Heart left ventricle (tissue), 16 donors: ENCODE results near the gene ARMH4. TPM values are rescaled to one million over a fixed set of nuclear protein-coding genes. Genes with fewer than 3 reads are reported as not detected.

ENCODE experiments used
- ATAC-seq, 4 donors: fragments of 200-7000 bp; cut with Tn5 transposase; one replicate each; pipeline ENCODE4 v1.9.1; 2020 to 2022; ENCODE audit warnings: moderate library complexity in 4 of 4, mild to moderate bottlenecking in 3 of 4, moderate number of reproducible peaks in 1 of 4
- DNase-seq, 5 donors: peaks; one replicate each; pipeline ENCODE4 v3.0.0-alpha.2; 2020
- H3K27ac ChIP-seq, 12 donors: fragments of 200-600 bp; sonication (generic) in 4 of 12; one replicate each; pipeline versions ENCODE4 v1.5.0 to v1.8.0; 2016 to 2022; ENCODE audit warnings: mild to moderate bottlenecking in 2 of 12
- H3K27me3 ChIP-seq, 9 donors: fragments of 200-600 bp; sonication (generic) in 2 of 9; one replicate each; pipeline versions ENCODE4 v1.5.1 to v1.8.0; 2016 to 2022; ENCODE audit warnings: mild to moderate bottlenecking in 3 of 9
- H3K36me3 ChIP-seq, 9 donors: fragments of 200-600 bp; sonication (generic) in 2 of 9; one replicate each; pipeline versions ENCODE4 v1.5.0 to v1.8.0; 2018 to 2022; ENCODE audit warnings: mild to moderate bottlenecking in 2 of 9
- H3K4me1 ChIP-seq, 12 donors: fragments of 200-600 bp; sonication (generic) in 4 of 12; one replicate each; pipeline versions ENCODE4 v1.5.0 to v1.8.0; 2016 to 2022; ENCODE audit warnings: mild to moderate bottlenecking in 3 of 12
- H3K4me3 ChIP-seq, 12 donors: fragments of 200-600 bp; sonication (generic) in 4 of 12; one replicate each; pipeline versions ENCODE4 v1.5.0 to v1.8.0; 2017 to 2022; ENCODE audit warnings: mild to moderate bottlenecking in 9 of 12, moderate library complexity in 4 of 12
- H3K9me3 ChIP-seq, 12 donors: fragments of 200-600 bp; sonication (generic) in 4 of 12; one replicate each; pipeline versions ENCODE4 v1.5.0 to v1.8.0; 2016 to 2022; ENCODE audit warnings: mild to moderate bottlenecking in 1 of 12
- POLR2A ChIP-seq, 2 donors: fragments of 450-650 bp; IDR thresholded peaks; one replicate each; pipeline ENCODE4 v1.6.1; 2017; ENCODE audit warnings: antibody characterized with exemption in 2 of 2, mild to moderate bottlenecking in 2 of 2, moderate library complexity in 2 of 2
- WGBS, 4 donors: extraction: QIAGEN DNeasy Blood & Tissue Kit in 2 of 4; methylation state at CpG; one replicate each; pipeline versions ENCODE4 v1.1.5 to v1.1.7; 2013 to 2018; 5-methylcytosine and 5-hydroxymethylcytosine counted together
- intact Hi-C, 10 donors: fragments of 100-400 bp; cut with DNase I; formaldehyde crosslinking; loops; one replicate each; pipeline versions ENCODE4 v1.11.1 to v1.14.2; 2022
- polyA plus RNA-seq, 2 donors: library from polyadenylated mRNA; stranded (reverse); fragments of 200-250 nt; gene quantifications; one replicate each; pipeline ENCODE4 v1.2.3, GENCODE V29; 2013
- total RNA-seq, 9 donors: library from RNA; depleted of rRNA in 2 of 9; stranded (reverse); fragments of >200 nt in 2 of 9; fragmentation: NEBNext Ultra II Directional in 3 of 9; extraction: Animal tissue kit (Norgen Biotek cat#: 25700) in 3 of 9; gene quantifications; one replicate each; pipeline versions ENCODE4 v1.1.0 to v1.2.4, GENCODE V29; 2016 to 2023
- TF ChIP-seq, protein P1 (sequence below), 12 donors: fragments of 200-600 bp; sonication (generic) in 4 of 12; IDR thresholded peaks; one replicate each; pipeline versions ENCODE4 v1.5.0 to v1.8.0; 2018 to 2022; ENCODE audit warnings: antibody characterized with exemption in 12 of 12, mild to moderate bottlenecking in 5 of 12
- donor health status: ischemic (EF 13 %, LVEDD 7.1; RV severe dilation, severe dysfunction).
- donor health status: healthy with polysubstance abuse.
- donor health status: DM: no; HTN: yes; CAD: no.
- donor health status: DM: no; HTN: no; CAD: no.
- donor health status: ischemic (EF 25% LVEDD 6.9; RV normal size, moderate dysfunction).
- donor health status: ischemic (EF 25% LVEDD 5.7; RV mildly dilated, moderate dysfunction).
- donor health status: healthy.
- donor health status: DM: yes; HTN: yes; CAD: no.
- donor health status: ischemic (EF 35%, LVEDD 5.7; RV mildly dilated, moderate dysfunction).
- donor health status: nonischemic (EF 11% LVEDD 7.7; RV severe dilation, severe dysfunction).
- donor health status: DM: yes; HTN: yes; CAD: no.
- donor health status: PGD.
- donor health status: ischemic (EF 29% LVEDD 5.4; RV normal size, mild dysfunction).
- donor health status: nonischemic (EF 23%, LVEDD 6.1; RV moderate dilation, normal function).

ARMH4 gene
- total and polyA plus RNA-seq, 11 donors, result 1.8 to 13.4 (median 9.7) TPM

DNA sequence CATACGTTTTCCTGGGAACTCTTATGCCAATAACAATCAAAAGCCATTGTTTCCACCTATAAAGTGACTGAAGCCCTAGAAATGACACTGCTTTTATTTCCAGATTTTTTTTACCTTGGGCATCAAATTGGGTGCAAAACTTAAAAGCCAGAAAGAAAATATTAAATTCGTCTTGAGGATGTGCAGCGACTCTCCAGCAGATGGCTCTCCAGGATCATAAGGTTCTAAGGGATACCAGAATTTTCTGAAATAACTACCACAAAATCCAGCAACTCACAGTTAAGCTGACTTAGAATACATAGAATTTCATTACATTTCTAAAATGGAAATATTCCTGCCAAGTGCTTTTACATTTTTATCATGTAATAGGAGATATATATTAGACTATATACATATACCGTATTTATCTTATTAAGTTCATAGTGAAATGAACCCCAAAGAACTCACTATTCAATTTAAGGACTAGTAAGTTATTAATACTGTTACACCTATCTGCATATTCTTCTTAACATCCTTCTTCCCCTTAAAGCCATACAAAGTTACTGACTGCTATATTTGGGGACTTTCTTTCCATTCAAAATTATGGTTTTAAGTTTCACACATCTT lies 44.0 kb downstream of the ARMH4 start:
- peak in 1 of 4 donors; percentile 39 for ATAC-seq
- Histone ChIP-seq H3K4me1 (peaks cover 0 to 17% (median 6%) of the 10 kb centered on the region in 12 donors), H3K9me3 (peaks cover 0 to 2% (median 0%) of the 10 kb centered on the region in 12 donors), H3K27ac (no peak overlapping the region), H3K27me3 (no peaks in the 10 kb centered on the region), H3K36me3 (no peaks in the 10 kb centered on the region), H3K4me3 (no peak overlapping the region)
- peak in 3 of 5 donors; percentile 31 to 36 (median 31) for DNase-seq
- TF ChIP-seq, protein P1, sequence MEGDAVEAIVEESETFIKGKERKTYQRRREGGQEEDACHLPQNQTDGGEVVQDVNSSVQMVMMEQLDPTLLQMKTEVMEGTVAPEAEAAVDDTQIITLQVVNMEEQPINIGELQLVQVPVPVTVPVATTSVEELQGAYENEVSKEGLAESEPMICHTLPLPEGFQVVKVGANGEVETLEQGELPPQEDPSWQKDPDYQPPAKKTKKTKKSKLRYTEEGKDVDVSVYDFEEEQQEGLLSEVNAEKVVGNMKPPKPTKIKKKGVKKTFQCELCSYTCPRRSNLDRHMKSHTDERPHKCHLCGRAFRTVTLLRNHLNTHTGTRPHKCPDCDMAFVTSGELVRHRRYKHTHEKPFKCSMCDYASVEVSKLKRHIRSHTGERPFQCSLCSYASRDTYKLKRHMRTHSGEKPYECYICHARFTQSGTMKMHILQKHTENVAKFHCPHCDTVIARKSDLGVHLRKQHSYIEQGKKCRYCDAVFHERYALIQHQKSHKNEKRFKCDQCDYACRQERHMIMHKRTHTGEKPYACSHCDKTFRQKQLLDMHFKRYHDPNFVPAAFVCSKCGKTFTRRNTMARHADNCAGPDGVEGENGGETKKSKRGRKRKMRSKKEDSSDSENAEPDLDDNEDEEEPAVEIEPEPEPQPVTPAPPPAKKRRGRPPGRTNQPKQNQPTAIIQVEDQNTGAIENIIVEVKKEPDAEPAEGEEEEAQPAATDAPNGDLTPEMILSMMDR (IDR thresholded peaks at IDR 0.05), result peak; percentile 71 to 87 (median 82)
- no peak for TF ChIP-seq POLR2A (IDR thresholded peaks at IDR 0.05)
- WGBS, 4 donors, result 28 to 30% (median 29%) methylated on average over 4 of the region's 4 CpGs
- intact Hi-C loops, result loop anchor here (1.0 to 10.0 kb wide), 8 partner anchors 44 to 287 kb away; partner anchors contain the start of genes ARMH4 (in 1 of the 10) and TOMM20L (in 1 of the 10)

DNA sequence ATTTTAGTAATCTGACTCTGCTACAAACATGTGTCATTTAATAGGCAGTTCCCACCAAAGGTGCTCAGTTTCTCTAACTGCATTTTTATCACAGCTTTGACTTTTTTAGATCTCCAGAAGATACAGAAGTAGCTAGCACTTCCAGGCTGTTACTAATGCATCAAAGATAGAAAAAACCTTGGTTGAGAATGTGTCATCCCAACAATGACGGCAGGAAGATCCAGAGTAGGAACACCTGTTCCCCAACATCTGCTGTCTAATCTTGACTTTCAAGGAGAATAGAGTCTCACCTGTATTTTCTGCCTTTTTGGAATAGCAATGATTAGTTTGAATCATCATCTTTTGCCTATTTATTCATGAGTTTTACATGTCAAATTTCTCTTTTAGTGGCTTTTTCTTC lies 45.0 kb downstream of the ARMH4 start:
- intact Hi-C loops, result loop anchor here in 6 of 10 donors (2.0 to 10.0 kb wide), 6 partner anchors 45 to 258 kb away; partner anchors contain the start of gene ARMH4 (in 1 of the 6)
- Histone ChIP-seq H3K9me3 (peaks cover 0 to 2% (median 0%) of the 10 kb centered on the region in 12 donors), H3K4me1 (peaks cover 0 to 17% (median 6%) of the 10 kb centered on the region in 12 donors), H3K27me3 (no peaks in the 10 kb centered on the region), H3K4me3 (no peak overlapping the region), H3K27ac (no peak overlapping the region), H3K36me3 (no peaks in the 10 kb centered on the region)
- ATAC-seq (no peak), DNase-seq (no peak)
- TF ChIP-seq POLR2A (IDR thresholded peaks at IDR 0.05), result no peak
- WGBS, 4 donors, result 79 to 92% (median 82%) methylated on average over 1 of the region's 1 CpG

DNA sequence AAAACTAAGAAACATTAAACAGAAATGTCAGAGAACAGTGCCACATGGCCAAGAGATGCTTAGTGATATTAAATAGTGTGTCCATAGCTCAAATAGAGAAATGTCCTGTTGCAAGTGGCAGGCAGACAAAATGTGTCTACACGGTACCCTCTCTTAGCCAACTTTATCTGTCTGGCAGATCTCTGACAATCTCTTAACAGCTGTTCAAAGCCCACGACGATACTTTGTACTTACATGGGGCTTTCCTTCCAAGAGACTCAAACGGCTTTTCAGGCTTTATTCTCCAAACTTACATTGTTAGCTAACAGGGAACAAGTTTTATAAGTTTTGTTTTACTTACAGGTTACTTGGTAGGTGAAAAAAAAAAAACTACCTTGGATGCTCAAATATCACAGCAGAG lies 45.6 kb downstream of the ARMH4 start:
- ATAC-seq, result no peak
- intact Hi-C loops, result loop anchor here in 6 of 10 donors (2.0 to 10.0 kb wide), 6 partner anchors 46 to 258 kb away; partner anchors contain the start of gene ARMH4 (in 1 of the 6)

DNA sequence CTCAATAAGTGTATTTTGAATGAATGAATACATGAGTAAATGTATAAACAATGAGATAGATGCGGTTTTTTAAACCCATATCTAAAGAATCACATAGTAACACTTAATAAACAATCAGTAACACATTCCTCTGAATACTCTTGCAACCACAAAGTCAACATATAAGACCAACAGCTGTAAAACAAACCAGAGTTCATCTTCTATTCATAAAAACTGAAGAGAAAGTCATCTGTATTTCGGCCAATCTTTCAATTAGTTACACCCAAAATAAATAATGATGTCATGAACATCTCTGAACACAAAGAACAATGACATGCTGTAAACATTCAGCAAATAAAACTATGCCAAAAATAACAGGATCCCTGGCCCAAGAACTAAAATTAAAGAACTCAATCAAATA lies 47.2 kb downstream of the ARMH4 start:
- 33 to 48% (median 34%) methylated on average over 2 of the region's 2 CpGs for WGBS, 4 donors
- no peaks in the 10 kb centered on the region for H3K36me3 ChIP-seq
- intact Hi-C loops, result loop anchor here in 5 of 10 donors (5.0 to 10.0 kb wide), 5 partner anchors 47 to 260 kb away; partner anchors contain the start of gene ARMH4 (in 1 of the 5)
- ATAC-seq (peak in 3 of 4 donors; percentile 50 to 81 (median 56)), DNase-seq (no peak)
- H3K4me1 ChIP-seq, result peaks cover 0 to 23% (median 6%) of the 10 kb centered on the region in 12 donors
- H3K4me3 ChIP-seq, result no peak overlapping the region
- H3K9me3 ChIP-seq, result peaks cover 0 to 2% (median 0%) of the 10 kb centered on the region in 12 donors
- H3K27me3 ChIP-seq, result no peaks in the 10 kb centered on the region
- TF ChIP-seq POLR2A (IDR thresholded peaks at IDR 0.05), result no peak
- TF ChIP-seq, protein P1 (IDR thresholded peaks at IDR 0.05), result no peak
- peak overlapping the region in 10 of 12 donors; percentile 23 to 71 (median 63) for H3K27ac ChIP-seq

More for the DNA sequence above, 45.6 kb downstream of the ARMH4 start:
- no peaks in the 10 kb centered on the region for H3K27me3 ChIP-seq
- peak overlapping the region in 2 of 12 donors; percentile 2 to 71 for H3K27ac ChIP-seq
- DNase-seq, result no peak
- H3K36me3 ChIP-seq, result no peaks in the 10 kb centered on the region
- H3K9me3 ChIP-seq, result peaks cover 0 to 2% (median 0%) of the 10 kb centered on the region in 12 donors
- no peak overlapping the region for H3K4me3 ChIP-seq
- no peak for TF ChIP-seq POLR2A (IDR thresholded peaks at IDR 0.05)
- TF ChIP-seq, protein P1 (IDR thresholded peaks at IDR 0.05), result no peak
- peaks cover 0 to 17% (median 6%) of the 10 kb centered on the region in 12 donors for H3K4me1 ChIP-seq
- 56 to 61% (median 57%) methylated on average over 4 of the region's 4 CpGs for WGBS, 4 donors
